OCI-LY7 (cell line): Measurements from ENCODE around the gene NPAS2. TPM values are rescaled to one million over a fixed set of nuclear protein-coding genes. Genes with fewer than 3 reads are reported as not detected.

Experiments
- BruUV-seq: library from RNA; stranded (reverse); fragments of 400-500 nt; replicated peaks from 2 replicates; lab custom pipeline; 2021; lab: Mats Ljungman, UMichigan
- CTCF ChIA-PET: fragments of 300-600 bp; sonication (Branson Sonifier 250); formaldehyde crosslinking; loops from one replicate; lab custom pipeline; 2022; ENCODE audit warnings: antibody characterized with exemption; ENCODE audit not compliant: unreplicated experiment; lab: Charles Lee
- POLR2A ChIA-PET: fragments of 300-600 bp; sonication (Branson Sonifier 250); formaldehyde crosslinking; loops from one replicate; lab custom pipeline; 2022; ENCODE audit warnings: antibody characterized with exemption; lab: Charles Lee
- DNase-seq: peaks from one replicate; pipeline ENCODE4 v3.0.0-alpha.2; 2015; ENCODE audit warnings: low spot score
- H2AFZ ChIP-seq: fragments of 200-600 bp; sonication (generic), shearing (Covaris generic); 2 replicates; pipeline ENCODE4 v1.6.1; 2014; ENCODE audit warnings: mild to moderate bottlenecking, antibody characterized with exemption, low read length, moderate library complexity
- H3K27ac ChIP-seq: fragments of 200-600 bp; sonication (generic); 2 replicates; pipeline ENCODE4 v1.5.1; 2014; ENCODE audit warnings: mixed run types, low read depth, mild to moderate bottlenecking, moderate library complexity, low read length, inconsistent platforms; ENCODE audit not compliant: poor library complexity, severe bottlenecking
- H3K36me3 ChIP-seq: fragments of 200-600 bp; sonication (generic); 2 replicates; pipeline ENCODE4 v1.6.1; 2014; ENCODE audit warnings: mild to moderate bottlenecking, antibody characterized with exemption, low read length, moderate library complexity, mixed read lengths; ENCODE audit not compliant: insufficient read depth
- H3K4me1 ChIP-seq: fragments of 200-600 bp; sonication (generic); 2 replicates; pipeline ENCODE4 v1.5.1; 2014; ENCODE audit warnings: mild to moderate bottlenecking, low read length; ENCODE audit not compliant: insufficient read depth, poor library complexity, severe bottlenecking
- H3K4me2 ChIP-seq: fragments of 200-600 bp; sonication (generic); 2 replicates; pipeline ENCODE4 v1.6.1; 2014; ENCODE audit warnings: mild to moderate bottlenecking, low read length
- H3K4me3 ChIP-seq: fragments of 200-600 bp; sonication (generic); 2 replicates; pipeline ENCODE4 v1.5.1; 2014; ENCODE audit warnings: mild to moderate bottlenecking, low read depth, low read length; ENCODE audit not compliant: poor library complexity, severe bottlenecking
- H3K79me2 ChIP-seq: fragments of 200-600 bp; sonication (generic); 2 replicates; pipeline ENCODE4 v1.6.1; 2016; ENCODE audit warnings: low read depth, mild to moderate bottlenecking, low read length, moderate library complexity, mixed read lengths; ENCODE audit not compliant: insufficient read depth
- H3K9me2 ChIP-seq: fragments of 200-600 bp; sonication (generic); 2 replicates; pipeline ENCODE4 v1.6.1; 2016; ENCODE audit warnings: mild to moderate bottlenecking, low read length, mixed read lengths; ENCODE audit not compliant: insufficient read depth
- H3K9me3 ChIP-seq: fragments of 200-600 bp; sonication (generic); 2 replicates; pipeline ENCODE4 v1.6.1; 2014; ENCODE audit warnings: mild to moderate bottlenecking, mixed run types, low read length, mixed read lengths
- H4K20me1 ChIP-seq: fragments of 200-600 bp; sonication (generic); 2 replicates; pipeline ENCODE4 v1.6.1; 2014; ENCODE audit warnings: mild to moderate bottlenecking, antibody characterized with exemption, low read length, moderate library complexity, mixed read lengths; ENCODE audit not compliant: insufficient read depth
- EZH2phosphoT487 ChIP-seq: fragments of 200-600 bp; sonication (generic); IDR thresholded peaks from 2 replicates; pipeline ENCODE4 v1.6.1; 2018; ENCODE audit warnings: low read depth, borderline replicate concordance, mild to moderate bottlenecking, mixed run types, antibody characterized with exemption, low read length, moderate library complexity, mixed read lengths
- intact Hi-C: fragments of 100-400 bp; cut with micrococcal nuclease; formaldehyde crosslinking; loops from one replicate; pipeline ENCODE4 v1.10.0; 2022; ENCODE audit not compliant: unreplicated experiment
- total RNA-seq, 2 experiments: library from RNA; depleted of rRNA in 1 of 2; stranded (reverse); fragments of >200 nt in 1 of 2; shearing (Covaris generic) in 1 of 2; gene quantifications; 2 replicates each; pipeline ENCODE4 v1.2.3, GENCODE V29; 2014 to 2022
- TF ChIP-seq, protein P1 (sequence below): fragments of 200-600 bp; sonication (generic); conservative IDR thresholded peaks from 2 replicates; pipeline ENCODE4 v1.5.1; 2014; ENCODE audit warnings: mild to moderate bottlenecking, antibody characterized with exemption, low read length, moderate library complexity, mixed read lengths

NPAS2 gene
- total RNA-seq, 2 experiments from 2014 or later: not detected

DNA sequence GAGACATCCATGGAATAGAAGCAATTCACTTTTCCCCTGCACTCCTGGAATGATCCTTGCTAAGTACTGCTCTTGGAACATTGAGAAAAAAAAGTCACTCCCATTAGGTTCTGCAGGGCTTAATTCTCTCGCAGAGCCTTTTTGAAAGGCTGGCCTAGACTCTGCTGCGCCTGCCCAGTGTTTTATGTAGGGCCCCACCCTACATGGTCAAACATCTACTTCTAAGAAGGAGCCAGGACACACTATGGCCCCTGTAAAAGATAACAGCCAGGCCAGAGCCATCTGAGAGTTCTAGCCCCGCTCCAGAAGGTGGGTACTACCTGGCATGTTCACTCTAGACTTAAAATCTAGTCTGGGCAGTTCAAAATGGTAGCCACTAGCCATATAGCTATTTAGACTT is 30.6 kb upstream of the NPAS2 start:
- no peaks in the 10 kb centered on the region for H3K9me3 ChIP-seq
- no peaks in the 10 kb centered on the region for H3K79me2 ChIP-seq
- no peak overlapping the region for H3K4me3 ChIP-seq
- no peak overlapping the region for H3K27ac ChIP-seq
- ChIA-PET POLR2A (no interaction called here), CTCF (no interaction called here)
- H3K4me2 ChIP-seq: no peak overlapping the region
- TF ChIP-seq, protein P1, sequence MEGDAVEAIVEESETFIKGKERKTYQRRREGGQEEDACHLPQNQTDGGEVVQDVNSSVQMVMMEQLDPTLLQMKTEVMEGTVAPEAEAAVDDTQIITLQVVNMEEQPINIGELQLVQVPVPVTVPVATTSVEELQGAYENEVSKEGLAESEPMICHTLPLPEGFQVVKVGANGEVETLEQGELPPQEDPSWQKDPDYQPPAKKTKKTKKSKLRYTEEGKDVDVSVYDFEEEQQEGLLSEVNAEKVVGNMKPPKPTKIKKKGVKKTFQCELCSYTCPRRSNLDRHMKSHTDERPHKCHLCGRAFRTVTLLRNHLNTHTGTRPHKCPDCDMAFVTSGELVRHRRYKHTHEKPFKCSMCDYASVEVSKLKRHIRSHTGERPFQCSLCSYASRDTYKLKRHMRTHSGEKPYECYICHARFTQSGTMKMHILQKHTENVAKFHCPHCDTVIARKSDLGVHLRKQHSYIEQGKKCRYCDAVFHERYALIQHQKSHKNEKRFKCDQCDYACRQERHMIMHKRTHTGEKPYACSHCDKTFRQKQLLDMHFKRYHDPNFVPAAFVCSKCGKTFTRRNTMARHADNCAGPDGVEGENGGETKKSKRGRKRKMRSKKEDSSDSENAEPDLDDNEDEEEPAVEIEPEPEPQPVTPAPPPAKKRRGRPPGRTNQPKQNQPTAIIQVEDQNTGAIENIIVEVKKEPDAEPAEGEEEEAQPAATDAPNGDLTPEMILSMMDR: no peak
- no peak for TF ChIP-seq EZH2phosphoT487
- H3K36me3 ChIP-seq: no peaks in the 10 kb centered on the region
- intact Hi-C loops: no loop called here
- DNase-seq: no peak
- BruUV-seq: no TSS peak
- H4K20me1 ChIP-seq: no peaks in the 10 kb centered on the region
- no peaks in the 10 kb centered on the region for H3K4me1 ChIP-seq
- H3K9me2 ChIP-seq: no peaks in the 10 kb centered on the region
- no peak overlapping the region for H2AFZ ChIP-seq

DNA sequence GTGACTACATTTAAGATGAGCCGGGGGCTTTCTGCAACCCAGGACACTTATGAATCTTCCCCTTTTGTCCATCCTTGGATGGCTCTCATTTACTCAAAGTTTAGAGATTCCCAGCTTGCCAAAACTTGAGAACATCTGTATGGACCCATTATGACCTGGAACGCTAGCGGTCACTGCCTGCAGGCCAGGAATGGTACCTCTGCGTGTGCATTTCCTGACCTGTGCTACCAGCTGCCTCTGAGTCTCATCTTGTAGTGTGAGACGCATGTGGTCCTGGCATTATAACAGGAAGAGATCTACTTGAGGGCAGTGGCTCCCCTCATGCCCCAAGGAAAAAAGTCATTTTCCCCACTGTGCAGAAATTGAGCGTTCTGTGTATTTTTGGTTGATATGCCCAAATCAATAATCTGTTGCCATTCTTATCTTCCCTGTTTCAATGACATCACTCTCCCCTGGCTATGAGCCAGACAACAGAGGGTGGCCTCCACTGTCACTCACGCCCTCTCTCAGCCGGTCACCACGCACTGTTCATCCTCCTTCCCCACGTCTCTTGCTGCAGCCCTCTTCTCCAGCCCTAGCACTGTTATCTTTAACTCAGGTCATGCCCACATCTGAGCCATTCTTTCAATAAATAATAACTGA is 28.5 kb upstream of the NPAS2 start:
- ChIA-PET POLR2A (no interaction called here), CTCF (no interaction called here)
- Histone ChIP-seq H3K9me2 (no peaks in the 10 kb centered on the region), H3K79me2 (no peaks in the 10 kb centered on the region), H3K4me2 (no peak overlapping the region), H2AFZ (no peak overlapping the region), H3K4me3 (no peak overlapping the region), H3K36me3 (no peaks in the 10 kb centered on the region), H4K20me1 (no peaks in the 10 kb centered on the region), H3K27ac (no peak overlapping the region), H3K9me3 (no peaks in the 10 kb centered on the region), H3K4me1 (no peaks in the 10 kb centered on the region)
- BruUV-seq: no TSS peak
- no peak for TF ChIP-seq EZH2phosphoT487
- TF ChIP-seq, protein P1: no peak
- intact Hi-C loops: no loop called here
- no peak for DNase-seq

DNA sequence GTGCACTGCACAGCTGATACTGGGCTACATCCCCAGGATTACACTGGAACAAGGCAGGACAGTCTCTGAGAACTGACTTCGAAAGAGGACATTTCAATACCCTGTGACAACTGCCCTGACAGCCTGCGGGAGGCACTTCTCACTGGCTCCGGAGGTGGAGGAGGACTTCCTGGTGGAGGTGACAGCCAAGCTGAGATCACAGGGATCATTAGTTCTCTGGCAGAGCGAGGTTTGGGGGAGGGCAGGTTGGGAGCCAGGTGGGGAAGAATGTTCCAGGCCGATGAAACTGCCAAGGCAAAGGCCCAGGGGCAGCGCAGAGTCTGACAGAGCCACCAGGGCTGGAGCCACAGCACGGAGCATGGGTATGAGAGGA is 28.0 kb upstream of the NPAS2 start:
- ChIA-PET POLR2A (no interaction called here), CTCF (no interaction called here)
- Histone ChIP-seq H3K79me2 (no peaks in the 10 kb centered on the region), H3K27ac (no peak overlapping the region), H3K36me3 (no peaks in the 10 kb centered on the region), H3K9me2 (no peaks in the 10 kb centered on the region), H3K4me3 (no peak overlapping the region), H4K20me1 (no peaks in the 10 kb centered on the region), H3K4me2 (no peak overlapping the region), H2AFZ (no peak overlapping the region), H3K9me3 (no peaks in the 10 kb centered on the region), H3K4me1 (no peaks in the 10 kb centered on the region)
- no peak for DNase-seq
- intact Hi-C loops: no loop called here
- TF ChIP-seq EZH2phosphoT487: no peak
- TF ChIP-seq, protein P1: no peak
- no TSS peak for BruUV-seq
